Chondrocyte (in vitro differentiated cells): ENCODE results near the gene PTTG1IP. TPM values are rescaled to one million over a fixed set of nuclear protein-coding genes. Genes with fewer than 3 reads are reported as not detected.

ENCODE experiments used
- DNase-seq: peaks from one replicate; pipeline ENCODE4 v3.0.0; 2021; ENCODE audit warnings: mixed read lengths, low spot score
- H3K27ac Mint-ChIP-seq: one replicate; pipeline ENCODE4 v1.8.0; 2021; ENCODE audit warnings: mild to moderate bottlenecking, moderate library complexity, mixed read lengths; ENCODE audit not compliant: unreplicated experiment
- H3K27me3 Mint-ChIP-seq: 2 replicates; pipeline ENCODE4 v1.8.0; 2021; ENCODE audit warnings: low read depth, mixed read lengths
- H3K36me3 Mint-ChIP-seq: 2 replicates; pipeline ENCODE4 v1.8.0; 2021; ENCODE audit warnings: low read depth, mixed read lengths
- H3K4me1 Mint-ChIP-seq: 2 replicates; pipeline ENCODE4 v1.8.0; 2021; ENCODE audit warnings: low read depth, mild to moderate bottlenecking, mixed read lengths
- H3K4me3 Mint-ChIP-seq: one replicate; pipeline ENCODE4 v1.8.0; 2021; ENCODE audit warnings: mild to moderate bottlenecking, moderate library complexity, mixed read lengths; ENCODE audit not compliant: unreplicated experiment
- H3K9me3 Mint-ChIP-seq: 2 replicates; pipeline ENCODE4 v1.8.0; 2021; ENCODE audit warnings: low read depth, mixed read lengths
- CTCF ChIP-seq: fragments of 200-600 bp; sonication (generic); IDR thresholded peaks from 2 replicates; pipeline ENCODE4 v1.5.0; 2021; ENCODE audit warnings: antibody characterized with exemption, mild to moderate bottlenecking, moderate library complexity
- total RNA-seq: library from RNA; stranded (reverse); gene quantifications from 3 replicates; pipeline ENCODE4 v1.2.1, GENCODE V29; 2021

The PTTG1IP gene
- total RNA-seq, 1 donor from 2014 or later = 329 TPM

GRCh38 chr21:44903050-44903685, 29.7 kb upstream of the PTTG1IP start:
- no peak for TF ChIP-seq CTCF
- peaks cover 46% of the 10 kb centered on the region for H3K27me3 Mint-ChIP-seq
- H3K36me3 Mint-ChIP-seq = no peaks in the 10 kb centered on the region
- H3K4me1 Mint-ChIP-seq = no peaks in the 10 kb centered on the region
- H3K4me3 Mint-ChIP-seq = no peak overlapping the region
- DNase-seq = peak; percentile 68
- H3K9me3 Mint-ChIP-seq = no peaks in the 10 kb centered on the region
- no peak overlapping the region for H3K27ac Mint-ChIP-seq

- Mint-ChIP-seq H3K27ac (no peak overlapping the region), H3K36me3 (no peaks in the 10 kb centered on the region), H3K27me3 (peaks cover 46% of the 10 kb centered on the region), H3K4me1 (no peaks in the 10 kb centered on the region), H3K9me3 (no peaks in the 10 kb centered on the region), H3K4me3 (no peak overlapping the region)
- no peak for TF ChIP-seq CTCF
- DNase-seq = peak; percentile 72
Measured at GRCh38 chr21:44902268-44903049, 29.0 kb upstream of the PTTG1IP start.

GRCh38 chr21:44901391-44902074, 28.0 kb upstream of the PTTG1IP start:
- H3K36me3 Mint-ChIP-seq = no peaks in the 10 kb centered on the region
- no peaks in the 10 kb centered on the region for H3K9me3 Mint-ChIP-seq
- H3K4me3 Mint-ChIP-seq = no peak overlapping the region
- H3K4me1 Mint-ChIP-seq = no peaks in the 10 kb centered on the region
- H3K27ac Mint-ChIP-seq = no peak overlapping the region
- TF ChIP-seq CTCF = no peak
- DNase-seq = peak; percentile 74
- peaks cover 44% of the 10 kb centered on the region for H3K27me3 Mint-ChIP-seq

- no peaks in the 10 kb centered on the region for H3K4me1 Mint-ChIP-seq
- no peaks in the 10 kb centered on the region for H3K9me3 Mint-ChIP-seq
- peak; percentile 80 for DNase-seq
- H3K27me3 Mint-ChIP-seq = peaks cover 37% of the 10 kb centered on the region
- no peak overlapping the region for H3K27ac Mint-ChIP-seq
- no peaks in the 10 kb centered on the region for H3K36me3 Mint-ChIP-seq
- no peak overlapping the region for H3K4me3 Mint-ChIP-seq
- no peak for TF ChIP-seq CTCF
Measured at GRCh38 chr21:44900559-44901251, 27.2 kb upstream of the PTTG1IP start.
